HG03039 (cell line): Measurements from ENCODE around the gene OR7G3.

Source experiments
- ATAC-seq: cut with Tn5 transposase; IDR thresholded peaks from one replicate; pipeline ENCODE4 v1.9.1; 2021; ENCODE audit warnings: mild to moderate bottlenecking, moderate library complexity; ENCODE audit not compliant: unreplicated experiment

The OR7G3 gene

DNA sequence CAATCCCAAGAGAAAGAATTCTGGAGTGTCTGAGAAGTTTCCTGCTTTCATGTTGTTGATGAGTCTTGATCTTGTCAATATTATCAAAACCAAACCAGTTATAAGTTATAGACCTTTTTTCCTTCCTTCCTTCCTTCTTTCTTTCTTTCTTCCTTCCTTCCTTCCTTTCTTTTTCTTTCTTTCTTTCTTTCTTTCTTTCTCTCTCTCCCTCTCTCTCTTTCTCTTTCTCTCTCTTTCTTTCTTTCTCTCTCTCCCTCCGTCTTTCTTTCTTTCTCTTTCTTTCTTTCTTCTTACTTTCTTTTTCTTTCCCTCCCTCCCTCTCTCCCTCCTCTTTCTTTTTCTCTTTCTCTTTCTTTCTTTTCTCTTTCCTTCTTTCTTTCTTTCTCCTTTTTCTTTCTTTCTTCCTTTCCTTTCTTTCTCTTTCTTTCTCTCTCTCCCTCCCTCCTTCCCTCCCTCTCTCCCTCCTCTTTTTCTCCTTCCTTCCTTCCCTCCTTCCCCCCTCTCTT, at the start of gene OR7G3:
Gene OR7G3 (minus strand): TSS at position 51 of the 506 bp plus-strand sequence. CDS start 0 bp downstream, at position 51.
- no peak for ATAC-seq

DNA sequence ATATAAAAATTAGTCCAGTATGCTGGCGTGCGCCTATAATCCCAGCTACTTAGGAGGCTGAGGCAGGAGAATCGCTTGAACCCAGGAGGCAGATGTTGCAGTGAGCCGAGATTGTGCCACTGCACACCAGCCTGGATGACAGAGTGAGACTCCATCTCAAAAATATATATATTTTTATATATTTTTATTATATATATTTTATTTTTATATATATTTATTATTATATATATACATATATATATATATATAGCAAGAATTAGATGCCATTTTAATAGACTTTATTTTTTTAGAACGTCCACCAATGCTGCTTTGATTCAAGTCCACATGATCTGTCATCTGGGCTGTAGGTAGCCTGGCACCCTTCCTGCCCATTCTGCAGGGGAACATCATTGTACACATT, 48.6 kb upstream of the OR7G3 start:
- no peak for ATAC-seq

- no peak for ATAC-seq
Measured at GRCh38 chr19:9171393-9171991, 44.7 kb upstream of the OR7G3 start.

GRCh38 chr19:9166846-9167245, 40.1 kb upstream of the OR7G3 start:
- no peak for ATAC-seq

GRCh38 chr19:9165261-9165660, 38.5 kb upstream of the OR7G3 start:
- ATAC-seq = no peak

GRCh38 chr19:9161427-9161826, 34.7 kb upstream of the OR7G3 start:
- ATAC-seq = no peak

DNA sequence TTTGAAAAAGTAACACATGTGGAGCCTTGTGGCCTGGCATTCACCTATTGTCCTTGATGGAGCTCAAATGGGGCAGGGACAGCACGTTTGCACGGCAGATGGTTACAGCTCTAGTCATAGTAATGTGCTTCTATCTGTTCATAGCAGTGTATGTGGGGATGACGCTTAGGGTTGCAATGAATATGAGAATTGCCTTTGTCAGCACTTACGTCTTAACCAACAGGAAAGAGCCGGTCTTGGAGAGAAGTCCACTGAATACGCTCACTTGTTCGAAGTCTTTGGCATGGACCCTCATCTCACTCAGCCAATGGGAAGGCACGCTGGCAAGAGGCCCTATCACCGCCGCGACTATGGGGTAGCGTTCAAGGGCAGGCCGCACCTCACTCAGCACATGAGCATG, 33.1 kb upstream of the OR7G3 start:
- no peak for ATAC-seq

DNA sequence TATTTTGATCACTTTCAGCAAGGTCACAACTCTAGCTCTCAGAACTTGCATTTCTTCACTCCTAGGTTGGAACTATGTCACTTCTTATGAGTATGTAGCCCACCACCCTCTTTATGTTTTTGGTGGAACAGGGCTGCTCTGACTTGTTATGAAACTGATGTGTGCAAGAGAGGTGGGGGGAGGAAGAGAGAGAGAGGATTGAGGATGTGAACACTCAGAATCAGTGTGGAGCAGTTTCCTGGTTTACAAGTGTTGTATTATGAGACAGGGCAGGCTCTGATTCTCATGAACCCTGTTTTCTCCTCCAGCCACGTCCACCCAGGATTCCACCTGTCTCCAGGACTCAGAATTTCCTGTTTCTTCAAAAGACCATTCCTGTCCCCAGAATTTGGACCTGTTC, 29.6 kb upstream of the OR7G3 start:
- ATAC-seq = no peak

DNA sequence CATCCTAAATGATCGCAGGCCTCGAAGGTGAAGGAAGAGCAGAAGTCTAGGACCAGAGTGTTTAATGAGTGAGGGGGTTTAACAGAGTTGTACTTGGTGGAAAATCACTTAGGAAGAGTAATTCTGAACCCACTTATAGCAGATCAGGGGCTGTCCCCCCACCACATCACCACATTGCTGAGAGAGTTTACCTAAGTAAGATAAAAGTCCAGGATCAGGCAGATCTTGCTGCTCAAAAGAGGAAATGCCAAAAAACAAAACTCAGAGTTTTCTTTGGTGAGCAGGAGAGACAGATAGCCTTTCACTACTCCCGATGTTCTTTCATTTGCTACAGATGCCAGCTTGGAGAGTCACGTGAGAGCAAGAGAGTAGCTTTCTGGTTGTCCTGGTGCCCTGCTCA, 28.8 kb upstream of the OR7G3 start:
- no peak for ATAC-seq

- no peak for ATAC-seq
Measured at GRCh38 chr19:9151367-9151766, 24.6 kb upstream of the OR7G3 start.

- no peak for ATAC-seq
Measured at GRCh38 chr19:9150650-9151049, 23.9 kb upstream of the OR7G3 start.

GRCh38 chr19:9149997-9150396, 23.2 kb upstream of the OR7G3 start:
- ATAC-seq = no peak

DNA sequence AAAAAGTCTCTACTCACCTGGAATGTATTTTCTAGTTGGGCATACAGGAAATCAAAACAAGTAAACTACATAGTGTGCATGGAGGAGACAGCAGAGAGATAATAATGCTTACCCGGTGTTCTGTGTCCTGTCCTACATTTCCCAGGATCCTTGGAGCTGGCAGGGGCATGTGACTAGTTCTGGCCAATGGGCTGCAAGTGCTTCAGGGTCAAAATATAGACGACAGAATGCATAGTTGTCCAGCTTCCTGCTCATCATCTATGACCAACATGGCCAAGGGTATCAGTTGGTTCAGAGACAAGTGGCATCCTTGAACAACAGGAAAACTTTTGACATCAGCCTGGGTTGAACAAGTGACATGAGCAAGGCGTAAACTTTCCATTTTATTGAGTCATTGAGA, 21.9 kb upstream of the OR7G3 start:
- no peak for ATAC-seq

DNA sequence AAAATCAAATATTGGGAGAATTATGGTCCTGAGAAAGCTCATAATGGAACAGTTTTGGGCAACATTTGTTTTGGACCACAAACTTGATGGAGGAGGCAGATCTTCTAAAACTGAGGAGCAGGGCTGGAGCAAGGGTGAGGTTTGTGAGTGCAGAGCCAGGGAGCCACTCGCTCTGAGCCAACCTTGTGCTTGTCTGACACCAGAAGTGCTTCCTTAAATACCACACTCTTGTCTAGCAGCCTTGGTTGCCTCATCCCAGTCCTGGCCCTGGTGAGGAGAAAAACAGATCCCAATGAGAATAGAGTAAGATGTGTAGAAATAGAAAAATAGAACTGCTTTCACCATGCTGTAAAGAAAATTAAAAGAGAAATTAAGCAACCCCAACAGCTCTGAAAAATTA, 20.1 kb upstream of the OR7G3 start:
- ATAC-seq = no peak

GRCh38 chr19:9144920-9145319, 18.2 kb upstream of the OR7G3 start:
- no peak for ATAC-seq

- peak; percentile 85 for ATAC-seq
Measured at GRCh38 chr19:9140159-9140874, 13.6 kb upstream of the OR7G3 start, which contains the start of gene ZNF317. Gene ZNF317 (plus strand): TSS chr19:9140397. CDS start chr19:9156017, 15,620 bp downstream.

DNA sequence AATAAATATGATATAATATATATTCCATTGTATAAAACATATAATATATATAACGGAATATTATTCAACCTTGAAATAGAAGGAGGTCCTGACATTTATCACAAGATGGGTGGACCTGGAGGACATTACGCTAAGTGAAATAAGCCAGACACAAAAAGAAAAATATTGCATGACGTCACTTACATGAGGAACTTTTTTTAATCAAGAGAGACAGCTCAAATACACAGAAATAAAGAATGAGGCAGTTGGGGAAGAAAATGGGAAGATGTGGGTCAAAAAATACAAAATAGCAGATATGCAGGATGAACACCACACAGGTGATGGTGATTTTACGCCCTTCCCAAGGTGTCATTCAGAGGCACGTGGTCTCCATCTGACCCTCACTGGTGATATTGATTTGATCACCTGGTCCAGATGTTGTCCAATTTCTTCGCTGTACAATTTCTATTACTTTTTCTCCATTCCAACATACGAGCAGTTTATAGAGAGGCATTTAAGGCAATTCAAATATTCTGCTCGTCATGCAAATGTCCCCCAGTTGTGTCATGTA, 12.9 kb upstream of the OR7G3 start:
- ATAC-seq = no peak

GRCh38 chr19:9132422-9132821, 5.7 kb upstream of the OR7G3 start:
- ATAC-seq = no peak

DNA sequence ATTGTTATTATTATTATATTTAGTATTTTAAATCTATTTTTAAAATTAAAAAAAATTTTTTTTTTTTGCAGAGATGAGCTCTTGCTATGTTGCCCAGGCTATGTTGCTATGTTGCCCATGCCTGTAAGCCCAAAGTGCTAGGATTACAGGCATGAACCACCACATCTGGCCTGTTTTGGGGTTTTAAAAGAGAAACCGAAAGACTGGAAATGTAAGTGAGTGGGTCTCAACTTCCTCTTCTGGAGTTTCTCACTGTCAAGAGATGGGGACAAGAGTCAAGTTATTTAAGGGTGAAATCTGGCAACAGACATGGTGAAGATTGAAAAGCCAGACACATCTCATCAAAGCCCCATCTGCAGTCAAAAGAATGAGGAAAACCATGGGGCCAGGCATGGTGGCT, 4.2 kb upstream of the OR7G3 start:
- ATAC-seq = no peak

DNA sequence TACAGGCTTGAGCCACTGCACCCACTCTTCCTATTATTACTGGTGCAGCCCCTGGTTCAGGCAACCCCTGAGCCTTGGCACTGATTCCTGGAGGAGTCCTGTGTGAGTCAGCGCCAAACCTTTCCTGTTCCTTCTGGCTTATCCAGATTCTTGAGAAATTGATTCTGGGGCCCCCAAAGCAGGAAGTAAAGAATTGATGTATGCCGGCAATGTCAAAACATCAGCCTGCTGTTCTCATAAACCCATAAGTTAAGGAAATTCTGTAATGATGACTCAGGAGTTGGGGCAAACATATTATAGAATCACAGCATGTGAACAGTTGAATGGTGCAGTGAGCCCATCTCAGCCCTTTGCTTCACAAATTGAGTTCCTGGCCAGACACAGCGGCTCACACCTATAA, 1.4 kb upstream of the OR7G3 start:
- ATAC-seq = no peak

DNA sequence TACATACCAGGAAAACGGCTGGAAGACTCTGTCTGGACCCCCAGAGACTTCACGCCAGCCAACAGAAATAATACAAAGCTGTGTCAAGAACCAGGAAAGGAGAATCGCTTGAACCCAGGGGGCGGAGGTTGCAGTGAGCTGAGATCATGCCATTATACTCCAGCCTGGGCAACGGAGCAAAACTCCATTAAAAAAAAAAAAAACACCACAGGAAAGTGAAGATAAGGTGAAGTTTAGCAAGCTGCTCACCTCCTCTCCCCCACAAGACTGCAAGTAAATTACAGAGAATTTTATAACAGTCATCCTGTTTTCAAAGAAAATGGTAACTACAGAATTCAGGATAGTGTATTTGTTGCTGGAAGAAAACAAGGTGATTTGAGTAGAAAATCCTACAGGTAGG, 10.2 kb downstream of the OR7G3 start:
- ATAC-seq = no peak

DNA sequence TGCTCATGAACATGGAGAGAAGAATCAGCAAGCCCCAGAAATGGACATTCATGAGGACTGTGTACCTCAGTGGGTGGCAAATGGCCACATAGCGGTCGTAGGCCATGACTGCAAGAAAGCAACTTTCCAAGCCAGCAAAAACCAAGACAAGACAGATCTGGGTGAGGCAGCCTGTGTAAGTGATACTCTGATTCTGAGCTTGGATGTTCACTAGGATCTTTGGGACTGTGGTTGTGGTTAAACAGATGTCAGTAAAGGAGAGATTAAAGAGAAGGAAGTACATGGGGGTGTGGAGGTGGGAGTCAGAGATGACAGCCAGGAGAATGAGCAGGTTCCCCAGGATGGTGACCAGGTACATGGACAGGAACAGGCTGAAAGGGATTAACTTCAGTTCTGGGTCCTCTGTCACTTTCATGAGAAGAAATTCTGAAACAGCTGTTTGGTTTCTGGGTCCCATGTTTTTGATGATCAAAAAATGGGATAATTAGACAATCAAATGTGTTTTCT, 11.4 kb downstream of the OR7G3 start, which contains the start of gene OR7G1:
Gene OR7G1 (minus strand): TSS at position 457 of the 507 bp plus-strand sequence. CDS start 0 bp downstream, at position 457.
- ATAC-seq = no peak
